TTC549 (cell line): ENCODE data around the gene ADAM19.
"Not testable (repeated sequence)": the region's sequence is repeated elsewhere in the genome, so short reads cannot be mapped to it uniquely, and the experiment has no call there.

ENCODE experiments used
- FAIRE-seq: peaks from 2 replicates; lab custom pipeline; 2012; peaks lifted over from hg19 to GRCh38; lab: Jason Lieb, UNC

Gene ADAM19

GRCh38 chr5:157482702-157483101, 92.9 kb downstream of the ADAM19 start:
- FAIRE-seq: not testable (repeated sequence)

GRCh38 chr5:157481666-157482065, 93.9 kb downstream of the ADAM19 start:
- no peak for FAIRE-seq

GRCh38 chr5:157481265-157481664, 94.3 kb downstream of the ADAM19 start:
- FAIRE-seq: no peak

GRCh38 chr5:157479612-157480510, 95.7 kb downstream of the ADAM19 start:
- no peak for FAIRE-seq

- FAIRE-seq: no peak
These were observed 96.4 kb downstream of the ADAM19 start for GRCh38 chr5:157479166-157479565.

- FAIRE-seq: no peak
These were observed 96.8 kb downstream of the ADAM19 start for GRCh38 chr5:157478726-157479125.

GRCh38 chr5:157477814-157478494, 97.6 kb downstream of the ADAM19 start:
- no peak for FAIRE-seq

- FAIRE-seq: peak; percentile 68
These were observed 98.7 kb downstream of the ADAM19 start for GRCh38 chr5:157476702-157477408.

- FAIRE-seq: no peak
These were observed 100.1 kb downstream of the ADAM19 start for GRCh38 chr5:157475432-157475831.

- FAIRE-seq: no peak
These were observed 101.9 kb downstream of the ADAM19 start for GRCh38 chr5:157473383-157474320.

- no peak for FAIRE-seq
These were observed 103.9 kb downstream of the ADAM19 start for GRCh38 chr5:157471709-157472108.

GRCh38 chr5:157470631-157471030, 104.9 kb downstream of the ADAM19 start:
- FAIRE-seq: no peak

- FAIRE-seq: no peak
These were observed 105.9 kb downstream of the ADAM19 start for GRCh38 chr5:157469687-157470086.

GRCh38 chr5:157469073-157469472, 106.5 kb downstream of the ADAM19 start:
- FAIRE-seq: no peak

- no peak for FAIRE-seq
These were observed 107.1 kb downstream of the ADAM19 start for GRCh38 chr5:157468293-157468965.

GRCh38 chr5:157464519-157465171, 110.9 kb downstream of the ADAM19 start:
- FAIRE-seq: no peak

- no peak for FAIRE-seq
These were observed 111.7 kb downstream of the ADAM19 start for GRCh38 chr5:157463621-157464518.

GRCh38 chr5:157463081-157463480, 112.5 kb downstream of the ADAM19 start:
- no peak for FAIRE-seq
